Hepatic stellate cell (primary cell): Measurements from ENCODE around the gene IPO13.

Experiments
- DNase-seq: peaks from one replicate; pipeline ENCODE4 v3.0.0; 2011; ENCODE audit warnings: low spot score

IPO13 gene

GRCh38 chr1:43973981-43974442 lies 27.3 kb downstream of the IPO13 start:
- no peak for DNase-seq

- DNase-seq: peak; percentile 99
These were observed 27.9 kb downstream of the IPO13 start, which contains the start of gene ATP6V0B for GRCh38 chr1:43974443-43975248. ATP6V0B (plus strand) TSS chr1:43974960; CDS start chr1:43975041, 81 bp downstream.

GRCh38 chr1:43975249-43975961 lies 28.7 kb downstream of the IPO13 start:
- DNase-seq: peak; percentile 70

GRCh38 chr1:43976045-43976444 lies 29.3 kb downstream of the IPO13 start:
- no peak for DNase-seq

GRCh38 chr1:43976890-43977289 lies 30.1 kb downstream of the IPO13 start:
- DNase-seq: no peak

GRCh38 chr1:43977376-43978263 lies 30.9 kb downstream of the IPO13 start:
- DNase-seq: no peak

- DNase-seq: no peak
These were observed 31.5 kb downstream of the IPO13 start for GRCh38 chr1:43978264-43978550.

- DNase-seq: peak; percentile 87
These were observed 32.0 kb downstream of the IPO13 start, which contains the start of gene B4GALT2 for GRCh38 chr1:43978551-43979260. B4GALT2 (plus strand) TSS chr1:43979210; CDS start chr1:43981161, 1,951 bp downstream.

GRCh38 chr1:43979261-43979527 lies 32.4 kb downstream of the IPO13 start:
- DNase-seq: no peak

GRCh38 chr1:43979528-43980254 lies 32.9 kb downstream of the IPO13 start:
- DNase-seq: peak; percentile 78

- DNase-seq: peak; percentile 42
These were observed 33.7 kb downstream of the IPO13 start for GRCh38 chr1:43980255-43981134.

- no peak for DNase-seq
These were observed 34.4 kb downstream of the IPO13 start for GRCh38 chr1:43981135-43981491.

- no peak for DNase-seq
These were observed 34.9 kb downstream of the IPO13 start for GRCh38 chr1:43981636-43982035.

GRCh38 chr1:43982241-43982640 lies 35.5 kb downstream of the IPO13 start:
- DNase-seq: no peak

- DNase-seq: no peak
These were observed 36.1 kb downstream of the IPO13 start for GRCh38 chr1:43982808-43983207.

- no peak for DNase-seq
These were observed 36.6 kb downstream of the IPO13 start for GRCh38 chr1:43983253-43983899.

- DNase-seq: no peak
These were observed 38.1 kb downstream of the IPO13 start for GRCh38 chr1:43984855-43985254.

GRCh38 chr1:43985984-43986595 lies 39.3 kb downstream of the IPO13 start:
- no peak for DNase-seq

GRCh38 chr1:43986712-43987111 lies 40.0 kb downstream of the IPO13 start:
- no peak for DNase-seq
